MM.1S (cell line): ENCODE measurements around the gene ANAPC4.

Experiments used
- DNase-seq: peaks from one replicate; pipeline ENCODE4 v3.0.0-alpha.2; 2015
- H2AFZ ChIP-seq: fragments of 300-600 bp; sonication (generic); 2 replicates; pipeline ENCODE4 v1.6.0; 2016; ENCODE audit warnings: antibody characterized with exemption, low read length
- H3F3A ChIP-seq: fragments of 300-600 bp; sonication (generic); 2 replicates; pipeline ENCODE4 v1.6.1; 2016; ENCODE audit warnings: mild to moderate bottlenecking, antibody characterized with exemption, low read length, moderate library complexity, mixed read lengths; ENCODE audit not compliant: insufficient read depth
- H3K27ac ChIP-seq: fragments of 300-600 bp; sonication (generic); 2 replicates; pipeline ENCODE4 v1.5.1; 2016; ENCODE audit warnings: mild to moderate bottlenecking, low read length
- H3K27me3 ChIP-seq: fragments of 300-600 bp; sonication (generic); replicated peaks from 2 replicates; pipeline ENCODE4 v1.6.0; 2016; ENCODE audit warnings: low read length; ENCODE audit not compliant: insufficient read depth
- H3K36me3 ChIP-seq: fragments of 300-600 bp; sonication (generic); replicated peaks from 2 replicates; pipeline ENCODE4 v1.6.1; 2016; ENCODE audit warnings: mild to moderate bottlenecking, low read length, mixed read lengths; ENCODE audit not compliant: insufficient read depth
- H3K4me1 ChIP-seq: fragments of 300-600 bp; sonication (generic); 2 replicates; pipeline ENCODE4 v1.6.1; 2016; ENCODE audit warnings: low read length, mixed read lengths
- H3K4me2 ChIP-seq: fragments of 300-600 bp; sonication (generic); 2 replicates; pipeline ENCODE4 v1.6.0; 2016; ENCODE audit warnings: low read depth, low read length
- H3K4me3 ChIP-seq: fragments of 300-600 bp; sonication (generic); 2 replicates; pipeline ENCODE4 v1.5.1; 2016; ENCODE audit warnings: low read length, mixed read lengths
- H3K79me2 ChIP-seq: fragments of 300-600 bp; sonication (generic); 2 replicates; pipeline ENCODE4 v1.6.1; 2016; ENCODE audit warnings: mixed run types, low read length, mixed read lengths
- H3K9ac ChIP-seq: fragments of 300-600 bp; sonication (generic); 2 replicates; pipeline ENCODE4 v1.6.1; 2016; ENCODE audit warnings: low read length, mixed read lengths
- H3K9me2 ChIP-seq: fragments of 300-600 bp; sonication (generic); replicated peaks from 2 replicates; pipeline ENCODE4 v1.6.1; 2016; ENCODE audit warnings: mild to moderate bottlenecking, low read length, mixed read lengths; ENCODE audit not compliant: insufficient read depth
- H3K9me3 ChIP-seq: fragments of 300-600 bp; sonication (generic); replicated peaks from 2 replicates; pipeline ENCODE4 v1.6.1; 2016; ENCODE audit warnings: mild to moderate bottlenecking, low read length, mixed read lengths; ENCODE audit not compliant: insufficient read depth
- H4K20me1 ChIP-seq: fragments of 300-600 bp; sonication (generic); 2 replicates; pipeline ENCODE4 v1.6.1; 2016; ENCODE audit warnings: mild to moderate bottlenecking, low read length, moderate library complexity, mixed read lengths; ENCODE audit not compliant: insufficient read depth
- CTCF ChIP-seq: fragments of 300-600 bp; sonication (generic); IDR thresholded peaks from 2 replicates; pipeline ENCODE4 v1.5.1; 2016; ENCODE audit warnings: antibody characterized with exemption, low read length, mixed read lengths
- EZH2 ChIP-seq: fragments of 300-600 bp; sonication (generic); optimal IDR thresholded peaks from 2 replicates; pipeline ENCODE3; 2017; ENCODE audit warnings: low read depth, mild to moderate bottlenecking, antibody characterized with exemption, low read length, mixed read lengths
- EZH2phosphoT487 ChIP-seq: fragments of 300-600 bp; sonication (generic); IDR thresholded peaks from 2 replicates; pipeline ENCODE4 v1.6.1; 2018; ENCODE audit warnings: antibody characterized with exemption, low read length

The ANAPC4 gene

GRCh38 chr4:25397305-25397704 is 20.2 kb downstream of the ANAPC4 start:
- H3K9me2 ChIP-seq: no peaks in the 10 kb centered on the region
- H3K27me3 ChIP-seq: no peaks in the 10 kb centered on the region
- H3K9ac ChIP-seq: no peak overlapping the region
- no peak overlapping the region for H2AFZ ChIP-seq
- no peaks in the 10 kb centered on the region for H3F3A ChIP-seq
- no peak overlapping the region for H3K4me2 ChIP-seq
- DNase-seq: no peak
- TF ChIP-seq CTCF (no peak), EZH2phosphoT487 (no peak), EZH2 (no peak)
- no peaks in the 10 kb centered on the region for H3K4me1 ChIP-seq
- H3K9me3 ChIP-seq: no peaks in the 10 kb centered on the region
- no peak overlapping the region for H3K27ac ChIP-seq
- no peaks in the 10 kb centered on the region for H4K20me1 ChIP-seq
- no peaks in the 10 kb centered on the region for H3K79me2 ChIP-seq
- no peaks in the 10 kb centered on the region; the same call in 1 of the 2 replicates for H3K36me3 ChIP-seq
- no peak overlapping the region for H3K4me3 ChIP-seq

GRCh38 chr4:25399510-25399909 is 22.4 kb downstream of the ANAPC4 start:
- no peaks in the 10 kb centered on the region for H4K20me1 ChIP-seq
- no peaks in the 10 kb centered on the region for H3K27me3 ChIP-seq
- H3K36me3 ChIP-seq: no peaks in the 10 kb centered on the region; the same call in 1 of the 2 replicates
- no peak overlapping the region for H3K4me3 ChIP-seq
- no peak overlapping the region for H3K4me2 ChIP-seq
- no peaks in the 10 kb centered on the region for H3K4me1 ChIP-seq
- no peaks in the 10 kb centered on the region for H3K9me3 ChIP-seq
- H3F3A ChIP-seq: no peaks in the 10 kb centered on the region
- no peaks in the 10 kb centered on the region for H3K79me2 ChIP-seq
- TF ChIP-seq EZH2 (no peak), CTCF (no peak), EZH2phosphoT487 (no peak)
- H3K9ac ChIP-seq: no peak overlapping the region
- H2AFZ ChIP-seq: no peak overlapping the region
- no peaks in the 10 kb centered on the region for H3K9me2 ChIP-seq
- DNase-seq: no peak
- H3K27ac ChIP-seq: no peak overlapping the region

GRCh38 chr4:25401066-25401465 is 24.0 kb downstream of the ANAPC4 start:
- H3K9me3 ChIP-seq: no peaks in the 10 kb centered on the region
- DNase-seq: no peak
- TF ChIP-seq EZH2: no peak
- H3K4me3 ChIP-seq: no peak overlapping the region
- H3K27me3 ChIP-seq: no peaks in the 10 kb centered on the region
- no peaks in the 10 kb centered on the region for H3F3A ChIP-seq
- no peaks in the 10 kb centered on the region for H3K79me2 ChIP-seq
- no peaks in the 10 kb centered on the region for H3K9me2 ChIP-seq
- H2AFZ ChIP-seq: no peak overlapping the region
- no peaks in the 10 kb centered on the region for H4K20me1 ChIP-seq
- no peak overlapping the region for H3K9ac ChIP-seq
- H3K36me3 ChIP-seq: no peaks in the 10 kb centered on the region; the same call in 1 of the 2 replicates
- H3K4me2 ChIP-seq: no peak overlapping the region
- H3K27ac ChIP-seq: no peak overlapping the region
- no peaks in the 10 kb centered on the region for H3K4me1 ChIP-seq

GRCh38 chr4:25402521-25402920 is 25.5 kb downstream of the ANAPC4 start:
- H3K9me2 ChIP-seq: no peaks in the 10 kb centered on the region
- TF ChIP-seq EZH2 (no peak), CTCF (no peak), EZH2phosphoT487 (no peak)
- H2AFZ ChIP-seq: no peak overlapping the region
- no peak overlapping the region for H3K9ac ChIP-seq
- no peak overlapping the region for H3K4me3 ChIP-seq
- no peaks in the 10 kb centered on the region for H3F3A ChIP-seq
- H3K79me2 ChIP-seq: no peaks in the 10 kb centered on the region
- no peaks in the 10 kb centered on the region; the same call in 1 of the 2 replicates for H3K36me3 ChIP-seq
- H3K27me3 ChIP-seq: no peaks in the 10 kb centered on the region
- H3K4me1 ChIP-seq: no peaks in the 10 kb centered on the region
- no peak overlapping the region for H3K27ac ChIP-seq
- no peaks in the 10 kb centered on the region for H4K20me1 ChIP-seq
- no peak for DNase-seq
- H3K4me2 ChIP-seq: no peak overlapping the region
- no peaks in the 10 kb centered on the region for H3K9me3 ChIP-seq
